Activated CD4-positive, CD25-positive, alpha-beta regulatory T cell treated with anti-CD3 and anti-CD28 coated beads, Interleukin-2, amount 50 U/mL, for 16 hours (primary cell): ENCODE results near the gene BZW2.

ENCODE experiments used
- DNase-seq: peaks from one replicate; pipeline ENCODE4 v3.0.0-alpha.2; 2020; ENCODE audit warnings: low read depth, low spot score

BZW2 gene

GRCh38 chr7:16645593-16646471 lies at the start of gene BZW2, which contains the start of gene ANKMY2:
TSS of gene BZW2 (plus strand) at chr7:16646181. CDS start at chr7:16665444, 19,263 bp downstream.
TSS of gene ANKMY2 (minus strand) at chr7:16645754. CDS start at chr7:16645573, 181 bp downstream.
- peak; percentile 82 for DNase-seq

GRCh38 chr7:16598015-16598414 lies 48.0 kb upstream of the BZW2 start:
- no peak for DNase-seq

- DNase-seq, result no peak
Observed at GRCh38 chr7:16599860-16600259, 46.1 kb upstream of the BZW2 start.

GRCh38 chr7:16603633-16604032 lies 42.3 kb upstream of the BZW2 start:
- no peak for DNase-seq

DNA sequence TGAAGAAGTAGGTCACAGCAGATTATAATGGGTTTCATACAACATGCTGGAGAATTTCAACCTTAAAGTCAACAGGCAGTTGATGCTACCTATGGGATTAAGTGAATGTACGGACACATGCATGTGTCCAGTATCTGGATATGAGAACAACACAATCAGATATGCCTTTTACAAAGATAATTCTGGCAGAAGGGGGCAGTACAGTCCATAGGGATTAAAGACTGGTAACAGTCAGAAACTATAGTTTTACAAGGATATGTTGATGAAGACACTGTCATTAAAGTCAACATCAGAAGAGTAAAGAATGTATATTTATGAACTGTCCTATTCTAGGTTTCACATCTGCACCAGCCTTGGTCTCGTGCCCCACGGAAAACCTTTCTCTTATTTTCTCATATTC lies 41.9 kb upstream of the BZW2 start:
- no peak for DNase-seq

DNA sequence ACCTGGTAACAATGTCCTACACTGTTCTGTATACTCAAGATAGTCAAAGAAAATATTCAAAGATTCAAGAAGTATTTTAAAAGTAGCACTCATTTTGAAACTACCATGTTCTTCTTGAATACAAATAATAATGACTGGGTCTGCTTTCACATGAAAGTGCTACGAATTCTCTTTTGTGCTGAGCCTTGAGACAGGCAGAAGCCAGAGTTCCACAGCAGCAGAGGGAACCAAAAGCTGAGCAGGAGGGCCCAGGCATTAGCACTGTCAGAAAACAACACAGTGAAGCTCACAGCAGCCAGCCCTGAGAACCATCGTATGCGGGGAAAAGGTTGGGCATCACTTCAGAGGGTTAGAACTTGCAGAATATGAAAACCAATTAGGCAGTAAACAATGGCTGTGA lies 39.3 kb upstream of the BZW2 start:
- no peak for DNase-seq

DNA sequence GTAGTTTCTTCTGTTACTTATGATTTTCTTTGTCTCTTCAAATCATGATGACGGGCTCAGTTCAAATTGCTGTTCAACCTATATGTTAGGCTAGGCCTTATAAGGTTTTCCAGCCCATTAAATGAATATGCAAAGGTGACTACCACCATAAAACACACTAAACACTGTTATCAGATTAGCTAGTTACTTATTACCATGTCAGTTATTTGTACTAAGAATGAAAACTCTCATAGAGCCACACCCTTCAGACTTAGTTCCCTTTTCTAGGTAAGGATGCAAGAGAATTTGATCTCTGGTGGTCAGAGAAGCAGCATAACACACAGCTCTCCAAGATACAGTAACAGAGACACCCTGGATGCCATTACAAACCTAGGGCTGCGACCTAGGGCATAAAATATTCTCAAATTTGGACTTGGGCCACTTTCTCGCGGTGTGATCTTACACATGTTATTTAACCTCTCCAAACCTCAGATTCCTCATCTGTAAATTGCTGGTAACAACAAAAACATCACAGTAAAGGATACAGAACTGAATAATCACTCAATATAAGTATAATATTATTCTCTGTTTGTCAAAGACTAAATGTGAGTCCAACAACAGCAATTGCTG lies 36.0 kb upstream of the BZW2 start:
- DNase-seq, result no peak

- DNase-seq, result no peak
Observed at GRCh38 chr7:16611711-16612110, 34.3 kb upstream of the BZW2 start.

DNA sequence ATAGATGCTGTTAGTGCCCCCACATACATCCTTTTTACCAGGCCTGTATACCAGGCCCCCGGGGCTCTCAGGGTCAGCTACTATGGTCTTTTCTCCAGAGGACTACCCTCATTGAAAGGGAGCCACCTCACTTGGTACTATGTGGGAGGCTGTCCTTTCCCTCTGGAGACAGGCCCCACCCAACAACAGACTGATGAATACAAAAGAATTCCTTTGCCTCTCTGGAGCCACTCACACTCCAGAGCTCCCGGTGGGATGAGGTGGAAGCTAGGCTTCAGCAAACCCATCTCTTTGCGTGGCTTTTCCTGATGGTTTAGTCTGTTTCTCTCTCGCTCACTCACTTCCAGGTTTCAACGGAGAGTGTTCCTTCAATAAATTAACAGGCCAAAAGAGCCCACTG lies 30.8 kb upstream of the BZW2 start:
- no peak for DNase-seq

DNA sequence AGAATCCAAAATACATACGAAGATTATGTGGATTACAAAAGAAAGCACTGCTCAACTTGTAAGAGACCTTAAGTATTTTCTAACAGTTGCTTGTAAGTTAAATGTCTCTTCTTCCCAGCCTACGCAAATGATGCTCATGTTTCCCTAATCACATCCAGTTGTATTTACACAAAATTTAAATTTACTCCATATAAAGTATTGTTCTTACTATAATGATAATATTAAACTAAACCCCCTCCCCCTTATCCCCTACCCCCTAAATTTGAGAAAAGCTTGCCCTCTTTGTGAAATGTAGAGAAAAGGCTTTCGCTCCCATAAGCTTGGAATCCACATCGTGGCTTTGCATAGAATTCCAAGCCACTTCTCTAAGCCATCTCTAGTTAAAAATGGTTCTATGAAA lies 29.9 kb upstream of the BZW2 start:
- no peak for DNase-seq

DNA sequence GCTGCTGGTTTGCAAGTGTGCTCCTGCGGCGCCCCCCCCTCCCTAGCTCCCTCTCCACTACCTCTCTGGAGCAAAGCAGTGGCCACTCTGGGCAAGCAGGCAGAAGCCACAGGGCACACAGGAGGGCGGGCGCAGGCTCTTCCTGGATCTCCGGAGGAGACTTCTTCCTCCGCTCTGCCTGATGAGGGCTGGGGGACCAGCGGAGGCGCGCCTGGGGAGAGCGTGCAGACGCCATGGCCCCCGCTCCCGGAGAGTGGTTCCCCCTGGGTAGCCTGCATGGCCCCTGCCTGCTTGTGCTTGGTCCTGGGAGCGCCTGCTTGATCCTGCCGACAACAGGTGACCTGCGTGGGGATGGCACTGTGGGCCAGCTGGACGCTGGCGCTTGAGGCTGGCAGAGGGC lies 29.4 kb upstream of the BZW2 start:
- no peak for DNase-seq

- no peak for DNase-seq
Observed at GRCh38 chr7:16619979-16620408, 26.0 kb upstream of the BZW2 start.

DNA sequence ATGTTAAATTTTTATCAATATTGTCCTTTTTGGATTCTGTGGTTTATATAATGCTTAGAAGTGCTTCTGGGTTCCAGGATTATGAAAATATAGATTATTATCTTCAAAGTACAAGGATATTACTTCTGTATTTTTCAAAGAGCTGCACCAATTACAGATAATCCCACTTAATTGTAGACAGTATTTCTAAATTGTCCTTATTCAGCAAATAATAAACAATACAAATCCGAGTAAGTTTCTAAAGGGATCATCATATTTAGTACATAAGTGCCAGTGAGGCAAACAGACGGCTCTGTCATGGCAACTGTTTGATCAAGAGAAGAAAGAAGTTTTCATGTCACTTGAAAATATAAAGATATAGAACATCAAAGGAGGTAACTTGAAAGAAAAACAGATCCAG lies 19.6 kb upstream of the BZW2 start:
- no peak for DNase-seq

DNA sequence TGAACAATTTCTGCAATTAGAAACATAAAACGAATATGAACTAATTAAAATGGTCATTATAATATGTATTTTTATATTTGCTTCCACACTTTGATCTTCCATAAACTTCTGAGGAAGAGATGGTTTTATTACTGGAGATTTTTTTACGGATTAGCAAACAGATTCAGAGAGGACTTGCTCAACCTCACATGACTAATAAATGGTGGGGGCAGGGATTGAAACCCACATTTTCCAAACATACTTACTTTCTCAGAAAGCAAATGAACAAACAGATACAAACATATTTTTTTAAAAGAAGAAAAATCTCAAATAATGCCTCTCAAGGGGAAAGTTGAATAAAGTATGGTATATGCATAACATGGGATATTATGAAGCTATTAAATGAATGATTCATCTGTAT lies 18.7 kb upstream of the BZW2 start:
- no peak for DNase-seq

- DNase-seq, result no peak
Observed at GRCh38 chr7:16630654-16631053, 15.3 kb upstream of the BZW2 start.

GRCh38 chr7:16634271-16634738 lies 11.7 kb upstream of the BZW2 start:
- no peak for DNase-seq

DNA sequence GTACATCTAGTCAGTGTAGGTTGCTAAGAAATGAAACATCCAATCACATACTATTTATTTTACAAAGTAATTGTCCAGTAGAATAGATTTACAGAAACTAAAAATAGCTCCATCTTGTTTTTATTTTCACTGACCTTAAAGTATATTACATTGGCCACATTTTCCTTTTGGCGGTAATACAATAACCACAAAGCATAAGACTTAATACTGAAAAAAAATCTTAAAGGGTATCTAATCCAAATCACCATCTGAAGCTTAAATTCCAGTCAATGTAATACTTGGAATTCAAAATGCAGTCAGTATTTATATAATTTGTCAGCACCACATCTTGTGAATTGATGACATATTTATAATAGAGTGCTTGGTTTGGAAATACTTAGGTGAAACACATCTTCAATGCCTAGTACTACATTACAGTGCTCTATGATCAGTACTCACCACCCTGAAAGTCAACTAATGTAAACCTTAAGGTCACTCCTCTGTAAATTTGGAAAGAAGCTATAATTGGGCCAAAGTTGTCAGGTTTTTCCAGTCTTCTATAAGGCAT lies 9.4 kb upstream of the BZW2 start:
- DNase-seq, result no peak

GRCh38 chr7:16637379-16637778 lies 8.6 kb upstream of the BZW2 start:
- no peak for DNase-seq

DNA sequence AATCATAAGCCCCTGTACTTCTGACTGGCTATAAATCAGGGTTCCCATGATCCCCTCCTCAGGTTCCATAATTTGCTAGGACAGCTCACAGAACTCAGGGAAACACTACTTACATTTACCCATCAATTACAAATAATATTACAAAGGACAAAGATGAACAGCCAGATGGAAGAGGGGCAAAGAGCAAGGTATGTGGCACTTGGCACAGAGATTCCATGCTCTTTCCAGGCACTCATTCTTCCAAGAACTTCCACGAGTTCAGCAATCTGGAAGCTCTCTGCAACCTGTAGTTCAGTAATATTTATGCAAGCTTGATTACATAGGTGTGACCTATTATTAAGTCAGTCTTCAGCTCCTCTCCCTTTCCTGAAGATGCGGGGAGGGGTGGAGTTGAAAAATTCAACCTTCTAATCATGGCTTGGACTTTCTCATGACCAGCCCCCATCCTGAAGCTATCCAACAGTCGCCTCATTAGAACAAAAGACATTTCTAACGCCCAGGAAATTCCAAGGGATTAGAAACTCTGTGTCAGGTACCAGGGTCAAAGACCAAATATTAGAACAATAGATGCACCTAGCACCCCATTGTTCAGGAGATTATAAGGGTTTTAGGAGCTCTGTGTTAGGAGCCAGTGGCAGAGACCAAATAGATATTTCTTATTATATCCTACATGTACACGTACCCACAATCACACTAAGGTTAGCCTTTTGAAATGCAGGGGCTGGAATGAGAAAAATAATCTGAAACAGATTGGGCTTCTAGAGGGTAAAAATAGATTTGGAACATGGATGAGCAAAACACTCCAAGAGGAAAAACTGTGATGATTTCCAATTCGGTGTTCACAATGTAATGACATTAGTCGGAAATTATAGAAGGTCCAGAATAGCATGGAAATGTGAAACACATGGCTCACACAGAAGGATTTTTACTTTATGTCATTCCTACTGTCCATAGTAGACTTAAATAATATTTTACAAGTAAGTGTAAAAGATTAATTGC lies 7.4 kb upstream of the BZW2 start:
- no peak for DNase-seq

DNA sequence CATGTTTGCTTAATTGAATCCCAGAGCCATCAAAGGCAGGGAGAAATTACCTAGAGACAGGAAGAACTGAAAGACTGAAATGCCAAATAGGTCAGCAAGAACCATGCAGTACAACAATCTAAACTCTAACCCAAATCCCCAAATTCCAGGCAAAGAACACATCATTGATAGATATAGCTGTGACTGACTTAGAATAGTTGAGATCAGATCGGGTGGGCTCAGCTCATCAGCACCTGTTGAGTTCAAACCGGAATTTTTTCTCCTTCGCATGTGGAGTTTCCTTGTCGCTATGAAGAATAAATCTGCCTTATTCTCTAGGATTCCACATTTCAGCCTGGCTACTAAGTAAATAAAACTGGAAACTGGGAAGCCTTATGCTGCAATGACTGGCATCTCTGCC lies 1.8 kb upstream of the BZW2 start:
- DNase-seq, result no peak
